Psoas muscle (tissue), 8 donors: ENCODE measurements around the gene CD70. TPM values are rescaled to one million over a fixed set of nuclear protein-coding genes. Genes with fewer than 3 reads are reported as not detected.
"Not testable (repeated sequence)": the region's sequence is repeated elsewhere in the genome, so short reads cannot be mapped to it uniquely, and the experiment has no call there.

Experiments used
- ATAC-seq, 4 donors: fragments of 200-7000 bp; cut with Tn5 transposase; one replicate each; pipeline ENCODE4 v1.9.1; 2020; ENCODE audit warnings: moderate library complexity in 3 of 4, mild to moderate bottlenecking in 2 of 4
- DNase-seq, 2 donors: peaks; one replicate each; pipeline ENCODE4 v3.0.0-alpha.2; 2020
- H3K27ac ChIP-seq: fragments of 200-600 bp; one replicate; pipeline ENCODE4 v1.8.0; 2022
- H3K27me3 ChIP-seq, 3 donors: fragments of 200-600 bp in 1 of 3; one replicate each; pipeline versions ENCODE4 v1.6.1 to v1.8.0; 2013 to 2022; ENCODE audit warnings: low read length in 2 of 3, mild to moderate bottlenecking in 2 of 3, moderate library complexity in 1 of 3; ENCODE audit not compliant: insufficient read depth in 3 of 3
- H3K36me3 ChIP-seq, 2 donors: fragments of 200-600 bp in 1 of 2; one replicate each; pipeline versions ENCODE4 v1.6.1 to v1.8.0; 2013 to 2022; ENCODE audit warnings: low read depth in 1 of 2, mild to moderate bottlenecking in 1 of 2, moderate library complexity in 1 of 2; ENCODE audit not compliant: insufficient read depth in 1 of 2
- H3K4me1 ChIP-seq: fragments of 200-600 bp; one replicate; pipeline ENCODE4 v1.8.0; 2022
- H3K4me3 ChIP-seq: fragments of 200-600 bp; one replicate; pipeline ENCODE4 v1.8.0; 2022; ENCODE audit warnings: mild to moderate bottlenecking
- H3K9me3 ChIP-seq: fragments of 200-600 bp; one replicate; pipeline ENCODE4 v1.8.0; 2022
- CTCF ChIP-seq: fragments of 200-600 bp; IDR thresholded peaks from one replicate; pipeline ENCODE4 v1.8.0; 2022; ENCODE audit warnings: antibody characterized with exemption
- WGBS, 3 donors: extraction: QIAGEN DNeasy Blood & Tissue Kit; methylation state at CpG; one replicate each; pipeline versions ENCODE4 v1.1.6 to v1.1.7; 2013; 5-methylcytosine and 5-hydroxymethylcytosine counted together
- intact Hi-C, 2 donors: fragments of 100-400 bp; cut with DNase I; formaldehyde crosslinking; loops; one replicate each; pipeline versions ENCODE4 v1.11.0 to v1.14.2; 2022
- polyA plus RNA-seq, 3 donors: library from polyadenylated mRNA; stranded (reverse); fragments of 200-250 nt; gene quantifications; one replicate each; pipeline ENCODE4 v1.2.3, GENCODE V29; 2013
- total RNA-seq, 4 donors: library from RNA; stranded (reverse); fragmentation: NEBNext Ultra II Directional in 2 of 4; extraction: Animal tissue kit (Norgen Biotek cat#: 25700) in 2 of 4; gene quantifications; one replicate each; pipeline versions ENCODE4 v1.2.1 to v1.2.4, GENCODE V29; 2021 to 2023
- donor health status: healthy with polysubstance abuse.
- donor health status: DM: no; HTN: no; CAD: no; lungs with moderate emphysema.
- donor health status: Bipolar disorder and iron deficiency.
- donor health status: healthy.
- donor health status: DM: yes; HTN: yes; CAD: no.
- donor health status: DM: no; HTN: no; CAD: no.
- donor health status: DM: no; HTN: no; CAD: no.
- donor health status: DM: yes; HTN: yes; CAD: no.

The CD70 gene
- total and polyA plus RNA-seq, 7 donors: not detected

DNA sequence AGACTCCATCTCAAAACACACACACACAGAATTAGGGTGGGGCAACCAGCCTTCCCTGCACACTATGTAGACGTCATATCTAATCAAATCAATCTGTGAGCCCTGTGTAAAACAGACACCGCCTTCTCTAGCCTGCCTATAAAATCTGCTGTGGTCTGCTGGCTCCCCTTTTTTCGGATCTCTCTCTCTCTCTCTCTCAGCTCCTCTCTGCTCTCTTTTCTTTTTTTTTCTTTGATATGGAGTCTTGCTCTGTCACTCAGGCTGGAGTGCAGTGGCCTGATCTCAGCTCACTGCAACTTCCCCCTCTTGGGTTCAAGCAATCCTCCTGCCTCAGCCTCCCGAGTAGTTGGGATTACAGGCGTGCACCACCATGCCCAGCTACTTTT is 11.8 kb upstream of the CD70 start:
- no peak for ATAC-seq
- intact Hi-C loops: no loop called here
- 73 to 82% (median 78%) methylated on average over 5 of the region's 5 CpGs for WGBS, 3 donors
- H3K27ac ChIP-seq: no peak overlapping the region
- H3K27me3 ChIP-seq: no peaks in the 10 kb centered on the region
- no peak for TF ChIP-seq CTCF
- no peak overlapping the region for H3K4me3 ChIP-seq
- DNase-seq: no peak
- H3K9me3 ChIP-seq: no peaks in the 10 kb centered on the region
- H3K36me3 ChIP-seq: no peaks in the 10 kb centered on the region
- no peaks in the 10 kb centered on the region for H3K4me1 ChIP-seq

DNA sequence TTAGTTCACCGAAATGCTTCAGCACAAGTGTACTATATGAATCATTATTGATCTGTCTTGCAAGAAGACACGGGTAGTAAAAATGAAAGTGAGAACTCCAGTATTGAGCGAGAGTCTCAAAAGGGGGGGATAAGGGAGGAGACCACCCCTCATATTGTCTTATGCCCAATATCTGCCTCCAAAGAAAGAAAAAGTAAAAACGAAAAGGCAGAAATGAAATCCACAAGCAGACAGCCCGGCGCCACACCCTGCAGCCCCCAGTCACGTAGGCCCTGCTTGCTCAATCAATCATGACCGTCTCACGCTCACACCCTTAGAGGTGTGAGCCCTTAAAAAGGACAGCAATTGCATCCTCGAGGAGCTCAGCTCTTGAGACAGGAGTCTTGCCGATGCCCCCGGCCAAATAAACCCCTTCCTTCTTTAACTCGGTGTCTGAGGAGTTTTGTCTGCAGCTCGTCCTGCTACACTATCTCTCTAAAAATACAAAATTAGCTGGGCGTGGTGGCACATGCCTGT is 10.6 kb upstream of the CD70 start:
- intact Hi-C loops, DNase-seq, H3K27ac ChIP-seq, H3K4me3 ChIP-seq, ATAC-seq, H3K9me3 ChIP-seq, H3K4me1 ChIP-seq, H3K36me3 ChIP-seq, H3K27me3 ChIP-seq: not testable (repeated sequence)
- WGBS, 3 donors: 67 to 74% (median 72%) methylated on average over 15 of the region's 15 CpGs

DNA sequence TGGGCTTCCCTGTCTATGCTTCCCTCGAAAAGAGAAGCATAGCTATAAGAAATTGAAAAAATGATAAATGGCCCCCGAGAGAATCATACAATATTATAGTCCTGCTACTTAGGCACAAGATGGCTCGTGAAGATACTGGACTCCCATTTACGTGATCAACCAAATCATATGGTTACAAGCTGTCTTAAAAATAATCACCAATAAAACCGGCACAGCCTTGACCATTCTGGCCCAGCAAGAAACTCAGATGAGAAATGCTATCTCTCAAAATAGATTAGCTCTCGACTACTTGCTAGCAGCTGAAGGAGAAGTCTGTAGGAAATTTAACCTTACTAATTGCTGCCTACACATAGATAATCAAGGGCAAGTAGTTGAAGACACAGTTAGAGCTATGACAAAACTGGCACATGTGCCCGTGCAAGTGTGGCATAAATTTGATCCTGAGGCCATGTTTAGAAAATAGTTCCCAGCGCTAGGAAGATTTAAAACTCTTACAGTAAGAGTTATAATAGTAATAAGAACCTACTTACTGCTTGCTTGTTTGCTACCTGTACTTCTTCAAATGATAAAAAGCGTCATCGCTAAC is 10.1 kb upstream of the CD70 start:
- H3K4me3 ChIP-seq, ATAC-seq, H3K27ac ChIP-seq, DNase-seq, H3K27me3 ChIP-seq, H3K4me1 ChIP-seq, intact Hi-C loops, H3K9me3 ChIP-seq, H3K36me3 ChIP-seq: not testable (repeated sequence)
- 78 to 85% (median 81%) methylated on average over 10 of the region's 10 CpGs for WGBS, 3 donors

DNA sequence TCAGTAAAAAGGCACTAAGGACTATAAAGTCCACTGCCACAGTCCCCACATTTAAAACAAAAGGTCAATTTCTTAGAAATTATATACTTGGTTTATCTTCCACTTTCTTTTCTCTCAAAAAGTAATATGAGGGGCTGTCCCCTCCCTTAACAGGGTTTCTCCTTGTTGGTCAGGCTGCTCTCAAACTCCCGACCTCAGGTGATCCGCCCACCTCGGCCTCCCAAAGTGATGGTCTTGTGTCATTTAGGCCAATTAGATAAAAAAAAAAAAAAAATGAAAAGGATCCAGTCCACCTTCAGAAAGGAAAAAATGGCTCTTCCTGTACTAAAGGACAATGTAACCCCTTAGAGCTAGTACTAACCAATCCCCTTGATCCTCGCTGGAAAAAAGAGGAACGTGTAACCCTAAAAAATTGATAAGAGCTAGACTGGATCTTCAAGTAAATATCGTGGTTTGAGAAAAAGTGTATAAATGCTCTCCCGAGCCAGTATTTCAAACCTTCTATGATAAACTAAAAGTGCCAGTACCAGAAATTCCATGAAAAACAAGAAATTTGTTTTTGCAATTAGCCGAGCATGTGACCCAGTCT is 9.0 kb upstream of the CD70 start:
- DNase-seq (no peak), ATAC-seq (no peak)
- no peaks in the 10 kb centered on the region for H3K36me3 ChIP-seq
- H3K4me1 ChIP-seq: no peaks in the 10 kb centered on the region
- WGBS, 3 donors: 71 to 81% (median 80%) methylated on average over 8 of the region's 8 CpGs
- H3K27ac ChIP-seq: no peak overlapping the region
- intact Hi-C loops: no loop called here
- no peak overlapping the region for H3K4me3 ChIP-seq
- no peaks in the 10 kb centered on the region for H3K9me3 ChIP-seq
- H3K27me3 ChIP-seq: peaks cover 0 to under 1% (median 0%) of the 10 kb centered on the region in 3 donors
- no peak for TF ChIP-seq CTCF

DNA sequence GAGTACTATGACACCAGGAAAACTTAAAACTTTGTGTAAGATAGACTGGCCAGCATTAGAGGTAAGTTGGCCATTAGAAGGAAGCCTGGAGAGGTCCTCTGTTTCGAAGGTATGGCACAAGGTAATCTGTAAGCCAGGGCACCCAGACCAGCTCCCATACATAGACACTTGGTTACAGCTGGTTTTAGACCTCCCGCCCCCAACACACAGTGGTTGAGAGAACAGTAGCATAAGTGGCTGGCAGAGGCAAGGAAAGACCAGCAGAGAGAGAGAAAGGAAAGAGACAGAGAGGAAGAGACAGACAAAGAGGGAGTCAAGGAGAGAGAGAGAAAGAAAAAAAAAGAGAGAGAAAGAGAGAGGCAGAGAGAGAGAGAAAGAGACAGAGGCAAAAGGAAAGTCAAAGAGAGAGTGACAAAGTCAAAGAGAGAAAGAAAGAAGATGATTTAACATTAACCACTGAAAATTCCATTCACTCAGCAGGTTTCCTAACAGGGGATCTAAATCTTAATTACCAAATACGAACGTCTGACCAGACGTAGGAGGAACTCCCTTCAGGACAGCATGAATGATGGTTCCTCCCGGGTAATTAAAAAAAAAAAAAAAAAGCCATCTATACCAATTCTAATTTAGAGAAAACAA is 7.4 kb upstream of the CD70 start:
- peaks cover 0 to 13% (median 0%) of the 10 kb centered on the region in 3 donors for H3K27me3 ChIP-seq
- ATAC-seq, H3K27ac ChIP-seq, H3K9me3 ChIP-seq, intact Hi-C loops, H3K4me1 ChIP-seq, H3K36me3 ChIP-seq, H3K4me3 ChIP-seq, DNase-seq: not testable (repeated sequence)
- WGBS, 3 donors: 43 to 55% (median 49%) methylated on average over 6 of the region's 6 CpGs

GRCh38 chr19:6597471-6598253 is 6.7 kb upstream of the CD70 start:
- 90 to 92% (median 92%) methylated on average over 34 of the region's 34 CpGs for WGBS, 3 donors
- H3K9me3 ChIP-seq, DNase-seq, intact Hi-C loops, ATAC-seq, H3K36me3 ChIP-seq, H3K27ac ChIP-seq, H3K4me1 ChIP-seq, H3K4me3 ChIP-seq: not testable (repeated sequence)
- H3K27me3 ChIP-seq: peaks cover 0 to 17% (median 0%) of the 10 kb centered on the region in 3 donors
